GM12873 (cell line): ENCODE results near the gene LCLAT1.

ENCODE experiments used
- TF ChIP-seq, protein P1 (sequence below): IDR thresholded peaks from 2 replicates; pipeline ENCODE4 v1.5.1; 2012; ENCODE audit warnings: low read depth, mild to moderate bottlenecking, moderate library complexity, low read length, control low read depth; ENCODE audit not compliant: insufficient read depth; ENCODE audit errors: missing control alignments

The LCLAT1 gene

GRCh38 chr2:30412684-30413570 is 34.1 kb upstream of the LCLAT1 start:
- TF ChIP-seq, protein P1, sequence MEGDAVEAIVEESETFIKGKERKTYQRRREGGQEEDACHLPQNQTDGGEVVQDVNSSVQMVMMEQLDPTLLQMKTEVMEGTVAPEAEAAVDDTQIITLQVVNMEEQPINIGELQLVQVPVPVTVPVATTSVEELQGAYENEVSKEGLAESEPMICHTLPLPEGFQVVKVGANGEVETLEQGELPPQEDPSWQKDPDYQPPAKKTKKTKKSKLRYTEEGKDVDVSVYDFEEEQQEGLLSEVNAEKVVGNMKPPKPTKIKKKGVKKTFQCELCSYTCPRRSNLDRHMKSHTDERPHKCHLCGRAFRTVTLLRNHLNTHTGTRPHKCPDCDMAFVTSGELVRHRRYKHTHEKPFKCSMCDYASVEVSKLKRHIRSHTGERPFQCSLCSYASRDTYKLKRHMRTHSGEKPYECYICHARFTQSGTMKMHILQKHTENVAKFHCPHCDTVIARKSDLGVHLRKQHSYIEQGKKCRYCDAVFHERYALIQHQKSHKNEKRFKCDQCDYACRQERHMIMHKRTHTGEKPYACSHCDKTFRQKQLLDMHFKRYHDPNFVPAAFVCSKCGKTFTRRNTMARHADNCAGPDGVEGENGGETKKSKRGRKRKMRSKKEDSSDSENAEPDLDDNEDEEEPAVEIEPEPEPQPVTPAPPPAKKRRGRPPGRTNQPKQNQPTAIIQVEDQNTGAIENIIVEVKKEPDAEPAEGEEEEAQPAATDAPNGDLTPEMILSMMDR = no peak

DNA sequence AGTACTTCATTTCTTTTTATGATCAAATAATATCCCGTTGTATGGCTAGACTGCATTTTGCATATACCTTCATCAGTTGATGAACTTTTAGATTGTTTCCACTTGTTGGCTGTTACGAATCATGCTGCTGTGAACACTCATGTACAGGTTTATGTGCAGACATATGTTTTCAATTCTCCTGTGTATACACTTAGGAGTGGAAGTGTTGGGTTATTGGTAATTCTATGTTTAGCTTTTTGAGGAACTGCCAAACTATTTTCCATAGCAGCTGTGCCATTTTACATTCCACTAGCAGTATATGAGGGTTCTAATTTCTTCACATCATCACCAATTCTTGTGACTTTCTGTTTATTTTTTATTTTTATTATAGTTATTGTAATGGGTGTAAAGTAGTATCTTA is 32.1 kb upstream of the LCLAT1 start:
- TF ChIP-seq, protein P1 = no peak

GRCh38 chr2:30417253-30417652 is 29.8 kb upstream of the LCLAT1 start:
- TF ChIP-seq, protein P1 = no peak

GRCh38 chr2:30421026-30421603 is 25.9 kb upstream of the LCLAT1 start:
- TF ChIP-seq, protein P1 = no peak

DNA sequence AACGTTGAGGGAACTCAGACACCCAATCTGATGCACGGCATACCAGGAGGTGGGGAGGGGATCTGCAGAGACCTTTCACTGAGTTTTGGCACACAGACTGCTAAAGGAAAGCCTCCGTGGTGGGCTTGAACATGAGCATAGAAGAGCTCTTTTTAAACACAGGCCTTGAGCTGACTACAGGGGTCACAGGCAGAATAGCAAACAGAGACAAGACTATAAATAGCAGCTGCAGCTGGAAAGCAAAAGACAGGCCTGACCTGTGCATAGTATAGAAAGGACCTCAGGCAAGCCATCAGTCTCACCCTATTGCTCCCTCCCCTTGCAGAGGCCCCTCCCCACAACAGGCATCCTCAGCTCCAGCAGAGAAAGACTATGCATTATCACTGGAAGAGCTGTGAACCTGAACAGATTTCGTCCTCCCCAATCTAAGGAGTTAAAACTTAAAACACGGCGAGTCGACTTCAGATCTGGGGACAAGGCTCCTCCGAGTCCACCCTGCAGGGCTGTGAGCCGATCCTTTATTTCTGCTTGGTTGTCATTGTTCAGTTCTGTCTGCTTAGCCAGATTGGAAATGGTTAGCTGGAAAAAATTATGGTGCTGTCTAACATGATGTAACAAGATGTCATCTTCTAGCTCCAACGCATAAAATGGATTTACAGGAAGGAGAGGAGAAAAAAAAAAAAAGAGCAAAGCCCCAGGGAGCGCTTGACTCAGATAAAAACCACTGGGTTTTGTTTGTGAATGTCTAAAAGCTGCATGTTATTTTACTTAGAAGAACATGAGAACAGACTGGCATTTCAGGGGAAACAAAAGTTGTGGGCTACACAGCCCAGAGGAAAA is 25.2 kb upstream of the LCLAT1 start:
- TF ChIP-seq, protein P1 = no peak

- TF ChIP-seq, protein P1 = no peak
Measured at GRCh38 chr2:30422444-30423040, 24.5 kb upstream of the LCLAT1 start.
